Left ventricle myocardium inferior (tissue), 1 donor: ENCODE data around the gene WDR59. TPM values are rescaled to one million over a fixed set of nuclear protein-coding genes. Genes with fewer than 3 reads are reported as not detected.

Experiments used
- DNase-seq: peaks from one replicate; pipeline ENCODE4 v3.0.0-alpha.2; 2020
- H3K27ac ChIP-seq: fragments of 200-600 bp; replicated peaks from 2 replicates; pipeline ENCODE4 v1.8.0; 2021
- H3K27me3 ChIP-seq: fragments of 200-600 bp; 2 replicates; pipeline ENCODE4 v1.8.0; 2021; ENCODE audit warnings: low read depth
- H3K36me3 ChIP-seq: fragments of 200-600 bp; 2 replicates; pipeline ENCODE4 v1.8.0; 2021
- H3K4me1 ChIP-seq: fragments of 200-600 bp; 2 replicates; pipeline ENCODE4 v1.8.0; 2021
- H3K4me3 ChIP-seq: fragments of 200-600 bp; 2 replicates; pipeline ENCODE4 v1.8.0; 2021; ENCODE audit warnings: mild to moderate bottlenecking, moderate library complexity
- H3K9me3 ChIP-seq: fragments of 200-600 bp; replicated peaks from 2 replicates; pipeline ENCODE4 v1.8.0; 2021
- intact Hi-C: fragments of 100-400 bp; cut with micrococcal nuclease; formaldehyde crosslinking; loops from one replicate; pipeline ENCODE4 v1.11.0; 2022
- total RNA-seq: library from RNA; stranded (reverse); fragmentation: NEBNext Ultra II Directional; extraction: Animal tissue kit (Norgen Biotek cat#: 25700); gene quantifications from one replicate; pipeline ENCODE4 v1.2.1, GENCODE V29; 2021
- TF ChIP-seq, protein P1 (sequence below): fragments of 200-600 bp; IDR thresholded peaks from 2 replicates; pipeline ENCODE4 v1.8.0; 2021; ENCODE audit warnings: antibody characterized with exemption, mild to moderate bottlenecking, borderline replicate concordance
- donor health status: DM: no; HTN: yes; CAD: no; lungs with severe emphysema.

WDR59 gene
- total RNA-seq, 1 donor from 2014 or later: 52.5 TPM

DNA sequence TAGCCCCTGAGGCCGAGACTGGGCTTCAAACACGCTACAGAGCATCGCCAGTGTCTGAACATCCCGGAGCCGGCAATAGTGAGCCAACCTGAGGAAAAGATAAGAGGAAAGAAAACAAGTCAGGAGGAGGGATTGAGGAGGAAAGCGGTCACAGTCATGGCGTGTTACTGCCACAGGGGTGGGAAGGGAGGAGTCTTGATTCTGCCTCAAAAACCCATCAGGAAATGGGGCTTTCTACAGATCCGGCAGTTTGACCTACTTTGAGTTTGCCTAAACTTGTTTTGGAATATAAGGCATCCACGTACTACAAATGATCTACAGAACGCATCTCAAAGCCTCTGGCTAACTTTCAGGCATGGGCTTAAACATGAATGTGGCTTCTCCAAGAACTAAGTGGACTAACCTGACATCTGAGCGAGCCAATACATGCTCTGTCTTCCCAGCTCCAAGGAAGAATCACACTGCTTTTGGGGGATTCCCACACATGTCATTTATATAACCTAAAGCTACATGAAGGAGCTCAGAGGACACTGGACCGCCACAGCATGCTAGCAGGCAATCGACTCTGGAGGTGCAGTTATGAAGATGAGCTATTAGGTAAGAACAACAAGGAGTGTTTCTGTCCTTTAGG lies 96.6 kb downstream of the WDR59 start:
- DNase-seq: no peak
- intact Hi-C loops: no loop called here
- no peak overlapping the region for H3K4me3 ChIP-seq
- H3K4me1 ChIP-seq: no peaks in the 10 kb centered on the region
- no peaks in the 10 kb centered on the region for H3K27me3 ChIP-seq
- H3K27ac ChIP-seq: no peak overlapping the region
- TF ChIP-seq, protein P1, sequence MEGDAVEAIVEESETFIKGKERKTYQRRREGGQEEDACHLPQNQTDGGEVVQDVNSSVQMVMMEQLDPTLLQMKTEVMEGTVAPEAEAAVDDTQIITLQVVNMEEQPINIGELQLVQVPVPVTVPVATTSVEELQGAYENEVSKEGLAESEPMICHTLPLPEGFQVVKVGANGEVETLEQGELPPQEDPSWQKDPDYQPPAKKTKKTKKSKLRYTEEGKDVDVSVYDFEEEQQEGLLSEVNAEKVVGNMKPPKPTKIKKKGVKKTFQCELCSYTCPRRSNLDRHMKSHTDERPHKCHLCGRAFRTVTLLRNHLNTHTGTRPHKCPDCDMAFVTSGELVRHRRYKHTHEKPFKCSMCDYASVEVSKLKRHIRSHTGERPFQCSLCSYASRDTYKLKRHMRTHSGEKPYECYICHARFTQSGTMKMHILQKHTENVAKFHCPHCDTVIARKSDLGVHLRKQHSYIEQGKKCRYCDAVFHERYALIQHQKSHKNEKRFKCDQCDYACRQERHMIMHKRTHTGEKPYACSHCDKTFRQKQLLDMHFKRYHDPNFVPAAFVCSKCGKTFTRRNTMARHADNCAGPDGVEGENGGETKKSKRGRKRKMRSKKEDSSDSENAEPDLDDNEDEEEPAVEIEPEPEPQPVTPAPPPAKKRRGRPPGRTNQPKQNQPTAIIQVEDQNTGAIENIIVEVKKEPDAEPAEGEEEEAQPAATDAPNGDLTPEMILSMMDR: no peak
- peaks cover 98% of the 10 kb centered on the region for H3K36me3 ChIP-seq
- no peaks in the 10 kb centered on the region for H3K9me3 ChIP-seq

DNA sequence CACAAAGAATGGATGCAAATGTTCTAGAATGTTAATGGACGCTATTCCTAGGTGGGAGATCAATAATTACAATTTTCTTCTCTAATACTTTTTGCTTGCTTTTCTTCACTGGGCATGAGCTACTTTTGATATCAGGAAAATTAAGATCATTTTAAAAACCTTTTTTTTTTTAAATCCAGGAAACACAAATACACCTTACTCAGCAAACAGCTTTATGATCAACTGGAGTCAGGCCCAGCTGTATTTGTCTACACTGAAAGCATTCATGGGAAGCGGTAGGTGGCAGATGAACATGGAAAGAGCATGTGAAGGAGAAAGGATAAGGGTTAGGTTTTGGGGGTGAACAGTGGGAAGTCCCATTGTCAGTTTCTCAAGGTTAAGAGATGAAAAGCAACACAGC lies 97.8 kb downstream of the WDR59 start:
- H3K27ac ChIP-seq: no peak overlapping the region
- H3K36me3 ChIP-seq: peaks cover 96% of the 10 kb centered on the region
- H3K4me1 ChIP-seq: no peaks in the 10 kb centered on the region
- no peak for DNase-seq
- H3K9me3 ChIP-seq: no peaks in the 10 kb centered on the region
- intact Hi-C loops: no loop called here
- TF ChIP-seq, protein P1: no peak
- no peaks in the 10 kb centered on the region for H3K27me3 ChIP-seq
- H3K4me3 ChIP-seq: no peak overlapping the region

DNA sequence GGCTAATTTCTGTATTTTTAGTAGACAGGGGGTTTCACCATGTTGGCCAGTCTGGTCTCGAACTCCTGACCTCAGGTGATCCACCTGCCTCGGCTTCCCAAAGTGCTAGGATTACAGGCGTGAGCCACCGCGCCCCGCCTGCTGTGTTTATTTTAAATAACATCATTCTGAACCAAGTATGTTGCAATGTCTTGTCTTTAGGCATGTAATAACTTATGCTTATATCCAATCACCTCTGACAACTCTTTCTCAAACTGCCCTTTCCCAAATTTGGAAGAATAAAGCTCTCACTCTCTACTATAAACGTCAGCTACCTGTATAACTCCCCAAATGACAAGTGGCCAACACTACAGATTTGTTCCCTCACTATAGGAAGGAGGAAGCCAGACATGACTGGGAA lies 107.2 kb downstream of the WDR59 start:
- peaks cover 57% of the 10 kb centered on the region for H3K36me3 ChIP-seq
- no peaks in the 10 kb centered on the region for H3K9me3 ChIP-seq
- no peak overlapping the region for H3K4me3 ChIP-seq
- peaks cover 13% of the 10 kb centered on the region for H3K4me1 ChIP-seq
- H3K27me3 ChIP-seq: no peaks in the 10 kb centered on the region
- intact Hi-C loops: no loop called here
- TF ChIP-seq, protein P1: no peak
- DNase-seq: no peak
- no peak overlapping the region for H3K27ac ChIP-seq

DNA sequence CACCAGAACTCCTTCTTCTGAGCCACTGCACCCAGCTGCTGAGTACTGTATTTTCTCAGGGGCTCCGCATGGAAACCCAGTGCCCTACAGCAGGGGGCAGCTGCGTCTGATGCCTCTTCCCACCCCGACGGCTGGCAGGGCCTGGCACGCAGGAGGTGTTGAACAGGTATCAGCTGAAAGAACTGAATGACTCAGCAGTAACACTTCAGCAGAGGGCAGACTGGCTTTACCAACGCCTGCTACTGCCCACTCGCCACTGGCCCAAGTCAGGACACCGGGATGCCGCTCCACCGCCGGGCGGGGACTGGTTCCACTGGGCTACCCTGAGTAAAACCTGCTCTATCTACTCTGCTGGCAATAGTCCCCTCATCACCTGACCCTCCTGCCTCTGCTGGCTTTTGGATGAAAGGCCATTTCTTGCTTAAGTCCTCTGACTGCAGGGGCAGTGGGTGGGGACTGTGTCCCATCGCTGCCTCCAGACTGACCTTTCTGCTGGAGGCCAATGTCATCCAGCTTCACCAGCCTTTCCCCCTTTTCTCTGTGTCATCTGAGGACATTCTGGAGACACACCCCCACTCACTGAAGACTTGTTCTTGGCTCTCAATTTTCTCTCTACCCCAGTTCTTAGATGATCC lies 109.9 kb downstream of the WDR59 start:
- peaks cover 45% of the 10 kb centered on the region for H3K36me3 ChIP-seq
- H3K4me1 ChIP-seq: peaks cover 13% of the 10 kb centered on the region

DNA sequence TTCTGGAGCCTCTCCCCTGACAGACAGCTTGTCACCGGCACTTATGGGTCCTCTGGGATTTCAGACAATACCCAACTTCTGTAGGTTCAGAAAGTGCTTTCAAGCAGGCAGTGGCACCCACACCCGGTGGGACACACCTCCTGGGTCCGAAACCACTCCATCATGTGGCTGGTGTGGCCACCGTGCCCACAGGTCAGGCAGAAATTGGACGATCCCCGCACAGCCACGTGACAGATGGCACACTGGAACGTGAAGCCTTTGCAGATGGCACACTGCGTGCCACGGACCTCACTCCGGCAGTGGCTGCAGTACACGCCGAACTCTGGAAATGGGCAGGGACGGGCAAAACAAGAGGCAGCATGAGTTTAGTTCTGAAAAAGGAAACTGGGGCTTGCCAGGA lies 110.8 kb downstream of the WDR59 start:
- peaks cover 13% of the 10 kb centered on the region for H3K4me1 ChIP-seq
- TF ChIP-seq, protein P1: no peak
- no peak overlapping the region for H3K4me3 ChIP-seq
- intact Hi-C loops: no loop called here
- peaks cover 45% of the 10 kb centered on the region for H3K36me3 ChIP-seq
- DNase-seq: peak; percentile 20
- H3K27ac ChIP-seq: peak overlapping the region; percentile 63
- no peaks in the 10 kb centered on the region for H3K9me3 ChIP-seq
- H3K27me3 ChIP-seq: no peaks in the 10 kb centered on the region

More for the DNA sequence above, 109.9 kb downstream of the WDR59 start:
- TF ChIP-seq, protein P1: peak; percentile 18
- DNase-seq: peak; percentile 25
- intact Hi-C loops: no loop called here
- peak overlapping the region; percentile 63 for H3K27ac ChIP-seq
- H3K27me3 ChIP-seq: no peaks in the 10 kb centered on the region
- H3K4me3 ChIP-seq: no peak overlapping the region
- H3K9me3 ChIP-seq: no peaks in the 10 kb centered on the region
